Measurements from ENCODE around the gene SKIC2.

- TF ChIP-seq YY1 (IDR thresholded peaks at IDR 0.05; ENCODE audit: extremely low read depth, insufficient replicate concordance, low read depth, low read length) (no peak), CTCF (IDR thresholded peaks at IDR 0.05 in 2 of 3, conservative IDR thresholded peaks at IDR 0.05 in 1 of 3; ENCODE audit: borderline replicate concordance in 1 of 3, insufficient read depth in 1 of 3, low read depth in 2 of 3, low read length in 2 of 3) (no peak), MAX (IDR thresholded peaks at IDR 0.05) (no peak), EGR1 (IDR thresholded peaks at IDR 0.05; ENCODE audit: low read depth) (no peak), EZH2phosphoT487 (IDR thresholded peaks at IDR 0.05; ENCODE audit: borderline replicate concordance) (no peak), POLR2A (IDR thresholded peaks at IDR 0.05; ENCODE audit: borderline replicate concordance, extremely low read depth, insufficient read depth, insufficient read length) (no peak), REST (IDR thresholded peaks at IDR 0.05; ENCODE audit: low read depth) (no peak), CBX3 (IDR thresholded peaks at IDR 0.05; ENCODE audit: low read depth) (no peak), EZH2 (IDR thresholded peaks at IDR 0.05) (no peak)
Observed at GRCh38 chr6:31920811-31921210, 38.2 kb upstream of the SKIC2 start.

Measured in HCT116 (cell line).